IPS-NIHi11 (cell line): ENCODE measurements around the gene MEGF11.

Experiments used
- DNase-seq: peaks from one replicate; pipeline ENCODE4 v3.0.0; 2012; ENCODE audit warnings: mixed read lengths, low spot score

The MEGF11 gene

GRCh38 chr15:66239514-66239913 is 14.0 kb downstream of the MEGF11 start:
- DNase-seq = no peak

GRCh38 chr15:66238318-66238717 is 15.2 kb downstream of the MEGF11 start:
- DNase-seq = no peak

GRCh38 chr15:66237513-66238235 is 15.9 kb downstream of the MEGF11 start:
- peak; percentile 44 for DNase-seq

GRCh38 chr15:66236806-66237375 is 16.7 kb downstream of the MEGF11 start:
- DNase-seq = no peak

GRCh38 chr15:66235866-66236265 is 17.7 kb downstream of the MEGF11 start:
- DNase-seq = no peak

GRCh38 chr15:66234798-66235197 is 18.8 kb downstream of the MEGF11 start:
- DNase-seq = no peak

GRCh38 chr15:66233487-66234415 is 19.8 kb downstream of the MEGF11 start:
- DNase-seq = peak; percentile 61

- no peak for DNase-seq
These were observed 21.3 kb downstream of the MEGF11 start for GRCh38 chr15:66232267-66232625.

GRCh38 chr15:66231394-66232266 is 21.9 kb downstream of the MEGF11 start:
- no peak for DNase-seq

- DNase-seq = no peak
These were observed 23.6 kb downstream of the MEGF11 start for GRCh38 chr15:66229790-66230465.

- no peak for DNase-seq
These were observed 24.5 kb downstream of the MEGF11 start for GRCh38 chr15:66228807-66229735.

- no peak for DNase-seq
These were observed 26.8 kb downstream of the MEGF11 start for GRCh38 chr15:66226736-66227135.

GRCh38 chr15:66225656-66226274 is 27.8 kb downstream of the MEGF11 start:
- DNase-seq = no peak

- DNase-seq = no peak
These were observed 28.6 kb downstream of the MEGF11 start for GRCh38 chr15:66224946-66225345.

- DNase-seq = no peak
These were observed 31.0 kb downstream of the MEGF11 start for GRCh38 chr15:66222273-66223198.

- no peak for DNase-seq
These were observed 32.4 kb downstream of the MEGF11 start for GRCh38 chr15:66221126-66221525.

GRCh38 chr15:66220601-66221000 is 32.9 kb downstream of the MEGF11 start:
- no peak for DNase-seq

- no peak for DNase-seq
These were observed 34.2 kb downstream of the MEGF11 start for GRCh38 chr15:66219339-66219738.

- DNase-seq = no peak
These were observed 36.7 kb downstream of the MEGF11 start for GRCh38 chr15:66216806-66217205.
